ENCODE measurements around the gene CYSRT1.
"Not testable (repeated sequence)": the region's sequence is repeated elsewhere in the genome, so short reads cannot be mapped to it uniquely, and the experiment has no call there.

The CYSRT1 gene

GRCh38 chr9:137236238-137236935 is 11.4 kb downstream of the CYSRT1 start:
- H3K4me3 ChIP-seq (ENCODE audit: low read depth, low read length) = 0 out of 2 replicates have a peak overlapping the region, but pooled peaks have one; percentile 20
- TF ChIP-seq CTCF (IDR thresholded peaks at IDR 0.05; ENCODE audit: low read depth, low read length, missing control alignments) = peak; percentile 94
- peak; percentile 50 for DNase-seq (ENCODE audit: low read depth)

GRCh38 chr9:137236936-137237421 is 12.0 kb downstream of the CYSRT1 start:
- 0 out of 2 replicates have a peak overlapping the region, but pooled peaks have one; percentile 20 for H3K4me3 ChIP-seq (ENCODE audit: low read depth, low read length)
- TF ChIP-seq CTCF (IDR thresholded peaks at IDR 0.05; ENCODE audit: low read depth, low read length, missing control alignments) = no peak
- DNase-seq (ENCODE audit: low read depth) = no peak

- no peak for TF ChIP-seq CTCF (IDR thresholded peaks at IDR 0.05; ENCODE audit: low read depth, low read length, missing control alignments)
- DNase-seq (ENCODE audit: low read depth) = no peak
Observed at GRCh38 chr9:137237759-137238726, 13.1 kb downstream of the CYSRT1 start.

GRCh38 chr9:137239541-137240200 is 14.7 kb downstream of the CYSRT1 start:
- H3K4me3 ChIP-seq (ENCODE audit: low read depth, low read length) = peak overlapping the region; percentile 76
- not testable (repeated sequence) for DNase-seq (ENCODE audit: low read depth)

More at GRCh38 chr9:137237759-137238726, 13.1 kb downstream of the CYSRT1 start:
- no peak overlapping the region for H3K4me3 ChIP-seq (ENCODE audit: low read depth, low read length)

GRCh38 chr9:137240318-137240840 is 15.4 kb downstream of the CYSRT1 start:
- TF ChIP-seq CTCF (IDR thresholded peaks at IDR 0.05; ENCODE audit: low read depth, low read length, missing control alignments) = no peak
- peak overlapping the region; percentile 76 for H3K4me3 ChIP-seq (ENCODE audit: low read depth, low read length)
- DNase-seq (ENCODE audit: low read depth) = no peak

GRCh38 chr9:137240841-137241489 is 16.0 kb downstream of the CYSRT1 start, which contains the start of gene TUBB4B:
Gene TUBB4B, plus strand, starts transcription at chr9:137241287. Its CDS starts 74 bp downstream, at chr9:137241361.
- TF ChIP-seq CTCF (IDR thresholded peaks at IDR 0.05; ENCODE audit: low read depth, low read length, missing control alignments) = no peak
- H3K4me3 ChIP-seq (ENCODE audit: low read depth, low read length) = peak within 1 kb of the TSS; percentile 96

More at GRCh38 chr9:137240841-137241489, 16.0 kb downstream of the CYSRT1 start, which contains the start of gene TUBB4B:
- DNase-seq (ENCODE audit: low read depth) = peak; percentile 100
